Measurements from ENCODE around the gene EML6. TPM values are rescaled to one million over a fixed set of nuclear protein-coding genes. Genes with fewer than 3 reads are reported as not detected.

Gene EML6
- total RNA-seq, 2 donors from 2014 or later: 1.4 to 2.1 TPM

DNA sequence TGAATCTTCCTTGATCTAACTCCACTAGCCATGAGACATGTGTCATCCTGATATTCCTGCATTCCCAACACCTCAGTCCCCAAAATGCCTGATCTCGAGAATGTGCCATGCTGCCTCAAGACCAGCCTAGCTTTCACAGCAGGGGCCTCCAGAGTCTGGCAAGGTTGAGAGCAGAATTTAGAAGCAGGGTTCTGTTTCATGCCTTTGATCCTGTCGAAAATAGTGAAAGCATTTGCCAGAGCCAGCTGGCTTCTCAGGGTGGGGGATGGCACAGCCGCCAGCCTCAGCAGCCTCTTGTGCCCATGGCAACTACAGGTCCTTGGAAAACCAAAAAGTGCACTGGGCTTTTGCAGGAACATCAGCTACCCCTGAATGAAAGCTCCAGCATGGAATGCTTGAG is 183.3 kb downstream of the EML6 start:
- Histone ChIP-seq H3K4me3 (ENCODE audit: low read length) (no peak overlapping the region), H3K9me3 (ENCODE audit: control insufficient read depth, low read length) (no peaks in the 10 kb centered on the region), H3K27me3 (ENCODE audit: control insufficient read depth, insufficient read depth, low read length, poor library complexity, severe bottlenecking) (no peaks in the 10 kb centered on the region), H3K4me1 (ENCODE audit: control insufficient read depth, insufficient read depth, low read length) (no peaks in the 10 kb centered on the region), H3K27ac (ENCODE audit: low read depth, low read length) (no peak overlapping the region), H3K9ac (ENCODE audit: extremely low read depth, low read length, poor library complexity, severe bottlenecking) (no peak overlapping the region), H3K36me3 (ENCODE audit: control insufficient read depth, insufficient read depth, low read length) (no peaks in the 10 kb centered on the region)
- TF ChIP-seq, protein P1, sequence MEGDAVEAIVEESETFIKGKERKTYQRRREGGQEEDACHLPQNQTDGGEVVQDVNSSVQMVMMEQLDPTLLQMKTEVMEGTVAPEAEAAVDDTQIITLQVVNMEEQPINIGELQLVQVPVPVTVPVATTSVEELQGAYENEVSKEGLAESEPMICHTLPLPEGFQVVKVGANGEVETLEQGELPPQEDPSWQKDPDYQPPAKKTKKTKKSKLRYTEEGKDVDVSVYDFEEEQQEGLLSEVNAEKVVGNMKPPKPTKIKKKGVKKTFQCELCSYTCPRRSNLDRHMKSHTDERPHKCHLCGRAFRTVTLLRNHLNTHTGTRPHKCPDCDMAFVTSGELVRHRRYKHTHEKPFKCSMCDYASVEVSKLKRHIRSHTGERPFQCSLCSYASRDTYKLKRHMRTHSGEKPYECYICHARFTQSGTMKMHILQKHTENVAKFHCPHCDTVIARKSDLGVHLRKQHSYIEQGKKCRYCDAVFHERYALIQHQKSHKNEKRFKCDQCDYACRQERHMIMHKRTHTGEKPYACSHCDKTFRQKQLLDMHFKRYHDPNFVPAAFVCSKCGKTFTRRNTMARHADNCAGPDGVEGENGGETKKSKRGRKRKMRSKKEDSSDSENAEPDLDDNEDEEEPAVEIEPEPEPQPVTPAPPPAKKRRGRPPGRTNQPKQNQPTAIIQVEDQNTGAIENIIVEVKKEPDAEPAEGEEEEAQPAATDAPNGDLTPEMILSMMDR (conservative IDR thresholded peaks at IDR 0.05): no peak
- H3K27ac Mint-ChIP-seq: no peak overlapping the region
- WGBS, 2 experiments (ENCODE audit: insufficient coverage in 1 of 2, insufficient read length in 1 of 2): 68 to 83% methylated on average over 3 of the region's 3 CpGs
- H3K9me3 Mint-ChIP-seq: no peaks in the 10 kb centered on the region
- DNase-seq: peak; percentile 54
- no peaks in the 10 kb centered on the region for H3K36me3 Mint-ChIP-seq (ENCODE audit: low read depth)
- no peak overlapping the region for H3K4me3 Mint-ChIP-seq
- H3K4me1 Mint-ChIP-seq: no peaks in the 10 kb centered on the region
- peaks cover 3% of the 10 kb centered on the region for H3K27me3 Mint-ChIP-seq (ENCODE audit: insufficient read depth)

DNA sequence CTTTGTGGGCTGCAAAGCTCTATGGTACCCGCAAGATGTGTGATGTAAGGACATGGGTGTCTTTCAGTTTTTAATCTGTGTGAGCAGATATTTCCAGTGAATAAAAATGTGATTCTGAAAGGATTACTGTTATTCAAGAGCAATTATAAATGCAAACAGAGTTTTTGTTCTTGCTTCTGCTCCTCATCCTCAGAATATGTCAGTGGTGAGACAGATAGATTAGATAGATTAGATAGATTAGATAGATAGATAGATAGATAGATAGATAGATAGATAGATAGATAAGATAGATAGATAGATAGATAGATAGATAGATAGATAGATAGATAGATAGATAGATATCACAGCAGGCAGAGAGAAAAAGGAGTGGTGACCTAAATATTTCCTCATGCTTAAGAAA is 184.2 kb downstream of the EML6 start:
- H3K9ac ChIP-seq (ENCODE audit: extremely low read depth, low read length, poor library complexity, severe bottlenecking): no peak overlapping the region
- no peaks in the 10 kb centered on the region for H3K4me1 ChIP-seq (ENCODE audit: control insufficient read depth, insufficient read depth, low read length)
- DNase-seq: no peak
- Mint-ChIP-seq H3K9me3 (no peaks in the 10 kb centered on the region), H3K27me3 (ENCODE audit: insufficient read depth) (peaks cover 3% of the 10 kb centered on the region), H3K4me1 (no peaks in the 10 kb centered on the region), H3K4me3 (no peak overlapping the region), H3K27ac (no peak overlapping the region), H3K36me3 (ENCODE audit: low read depth) (no peaks in the 10 kb centered on the region)
- no peaks in the 10 kb centered on the region for H3K36me3 ChIP-seq (ENCODE audit: control insufficient read depth, insufficient read depth, low read length)
- no peak overlapping the region for H3K27ac ChIP-seq (ENCODE audit: low read depth, low read length)
- WGBS, 2 experiments (ENCODE audit: insufficient coverage in 1 of 2, insufficient read length in 1 of 2): 83 to 93% methylated on average over 1 of the region's 1 CpG
- H3K4me3 ChIP-seq (ENCODE audit: low read length): no peak overlapping the region
- no peaks in the 10 kb centered on the region for H3K27me3 ChIP-seq (ENCODE audit: control insufficient read depth, insufficient read depth, low read length, poor library complexity, severe bottlenecking)
- H3K9me3 ChIP-seq (ENCODE audit: control insufficient read depth, low read length): no peaks in the 10 kb centered on the region
- TF ChIP-seq, protein P1 (conservative IDR thresholded peaks at IDR 0.05): no peak

DNA sequence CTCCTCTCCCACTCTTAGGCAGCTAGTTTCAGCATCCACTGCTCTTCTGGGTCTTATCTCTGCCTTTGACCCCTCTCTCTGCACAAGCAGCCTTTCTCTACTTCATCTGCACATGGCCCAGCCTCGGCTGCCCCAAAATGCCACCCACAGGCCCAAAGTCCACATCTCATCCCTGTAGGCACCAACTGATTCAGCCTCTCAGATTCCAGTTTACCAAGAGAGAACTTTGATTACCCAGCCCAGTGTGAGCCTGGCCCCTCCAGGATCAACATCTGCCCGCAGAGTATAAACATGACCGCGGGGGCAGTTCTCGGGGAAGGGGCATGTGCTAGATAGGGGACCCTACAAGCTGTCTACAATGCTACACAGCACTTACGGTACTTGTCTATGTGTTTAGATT is 185.1 kb downstream of the EML6 start:
- Mint-ChIP-seq H3K9me3 (no peaks in the 10 kb centered on the region), H3K4me1 (no peaks in the 10 kb centered on the region), H3K36me3 (ENCODE audit: low read depth) (no peaks in the 10 kb centered on the region), H3K27ac (no peak overlapping the region), H3K27me3 (ENCODE audit: insufficient read depth) (peaks cover 3% of the 10 kb centered on the region), H3K4me3 (no peak overlapping the region)
- no peaks in the 10 kb centered on the region for H3K9me3 ChIP-seq (ENCODE audit: control insufficient read depth, low read length)
- TF ChIP-seq, protein P1 (conservative IDR thresholded peaks at IDR 0.05): no peak
- H3K4me1 ChIP-seq (ENCODE audit: control insufficient read depth, insufficient read depth, low read length): no peaks in the 10 kb centered on the region
- no peaks in the 10 kb centered on the region for H3K27me3 ChIP-seq (ENCODE audit: control insufficient read depth, insufficient read depth, low read length, poor library complexity, severe bottlenecking)
- H3K9ac ChIP-seq (ENCODE audit: extremely low read depth, low read length, poor library complexity, severe bottlenecking): no peak overlapping the region
- no peak for DNase-seq
- H3K27ac ChIP-seq (ENCODE audit: low read depth, low read length): no peak overlapping the region
- no peak overlapping the region for H3K4me3 ChIP-seq (ENCODE audit: low read length)
- H3K36me3 ChIP-seq (ENCODE audit: control insufficient read depth, insufficient read depth, low read length): no peaks in the 10 kb centered on the region
- WGBS, 2 experiments (ENCODE audit: insufficient coverage in 1 of 2, insufficient read length in 1 of 2): 89 to 98% methylated on average over 5 to 6 of the region's 6 CpGs

Data from endodermal cell (in vitro differentiated cells).